ENCODE results near the gene COX6B2. TPM values are rescaled to one million over a fixed set of nuclear protein-coding genes. Genes with fewer than 3 reads are reported as not detected.

Gene COX6B2
- total and polyA plus RNA-seq, 12 donors, result 0.17 to 0.18 TPM; not detected in 10

DNA sequence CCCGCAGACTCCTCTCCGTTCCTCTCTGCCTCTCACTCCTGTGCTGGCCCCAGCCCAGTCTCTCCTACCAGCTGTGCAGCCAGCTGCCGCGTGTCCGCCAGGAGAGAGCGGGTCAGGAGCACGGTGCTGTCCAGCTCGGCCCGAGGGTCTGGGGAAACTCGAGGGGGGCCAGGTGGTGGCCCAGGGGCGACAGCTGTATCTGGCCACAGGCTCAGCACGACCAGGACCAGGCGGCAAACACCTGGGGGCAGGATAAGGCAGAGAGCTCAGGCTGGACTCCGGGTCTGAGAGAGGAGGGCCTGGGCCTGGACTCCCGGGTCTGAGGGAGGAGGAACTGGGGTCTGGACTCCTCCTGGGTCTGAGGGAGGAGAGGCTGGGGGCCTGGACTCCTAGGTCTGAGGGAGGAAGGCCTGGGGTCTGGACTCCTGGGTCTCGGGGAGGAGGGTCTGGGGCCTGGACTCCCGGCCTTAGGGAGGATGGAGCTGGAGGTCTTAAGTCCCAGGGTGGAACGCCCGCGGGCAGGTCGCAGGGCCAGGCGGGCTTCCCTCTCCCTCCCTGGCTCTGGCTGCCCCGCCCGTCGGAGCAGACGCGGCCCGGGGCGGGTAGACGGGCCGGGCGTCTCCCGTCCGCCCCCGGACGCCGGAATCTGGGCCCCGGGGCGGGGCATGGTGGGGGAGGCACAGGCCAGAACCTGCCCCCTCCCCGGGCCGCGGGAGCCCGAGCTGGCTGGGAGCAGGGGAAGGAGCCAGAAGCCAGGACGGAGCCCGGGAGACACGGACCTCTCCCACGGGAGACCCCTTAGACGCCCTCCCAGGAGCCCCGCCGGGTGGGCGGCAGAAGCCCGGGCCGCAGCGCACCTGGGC is 14.4 kb upstream of the COX6B2 start:
- TF ChIP-seq POLR2A (IDR thresholded peaks at IDR 0.05), result no peak
- TF ChIP-seq, protein P1, sequence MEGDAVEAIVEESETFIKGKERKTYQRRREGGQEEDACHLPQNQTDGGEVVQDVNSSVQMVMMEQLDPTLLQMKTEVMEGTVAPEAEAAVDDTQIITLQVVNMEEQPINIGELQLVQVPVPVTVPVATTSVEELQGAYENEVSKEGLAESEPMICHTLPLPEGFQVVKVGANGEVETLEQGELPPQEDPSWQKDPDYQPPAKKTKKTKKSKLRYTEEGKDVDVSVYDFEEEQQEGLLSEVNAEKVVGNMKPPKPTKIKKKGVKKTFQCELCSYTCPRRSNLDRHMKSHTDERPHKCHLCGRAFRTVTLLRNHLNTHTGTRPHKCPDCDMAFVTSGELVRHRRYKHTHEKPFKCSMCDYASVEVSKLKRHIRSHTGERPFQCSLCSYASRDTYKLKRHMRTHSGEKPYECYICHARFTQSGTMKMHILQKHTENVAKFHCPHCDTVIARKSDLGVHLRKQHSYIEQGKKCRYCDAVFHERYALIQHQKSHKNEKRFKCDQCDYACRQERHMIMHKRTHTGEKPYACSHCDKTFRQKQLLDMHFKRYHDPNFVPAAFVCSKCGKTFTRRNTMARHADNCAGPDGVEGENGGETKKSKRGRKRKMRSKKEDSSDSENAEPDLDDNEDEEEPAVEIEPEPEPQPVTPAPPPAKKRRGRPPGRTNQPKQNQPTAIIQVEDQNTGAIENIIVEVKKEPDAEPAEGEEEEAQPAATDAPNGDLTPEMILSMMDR (IDR thresholded peaks at IDR 0.05), result no peak
- intact Hi-C loops (cut with DNase I), result no loop called here
- Histone ChIP-seq H3K4me1 (replicated peaks in 1 of 2) (peaks cover 0 to 6% of the 10 kb centered on the region in 2 donors), H3K4me3 (no peak overlapping the region), H3K9me3 (replicated peaks in 1 of 3) (no peaks in the 10 kb centered on the region), H3K27ac (no peak overlapping the region), H3K27me3 (peaks cover 49% of the 10 kb centered on the region), H3K36me3 (replicated peaks in 1 of 2) (no peaks in the 10 kb centered on the region)
- 5 to 57% (median 23%) methylated on average over 4 to 53 of the region's 54 CpGs for WGBS, 4 donors
- DNase-seq, result no peak

- 80 to 87% (median 85%) methylated on average over 2 to 16 of the region's 16 CpGs for WGBS, 4 donors
- no peak overlapping the region for H3K4me3 ChIP-seq
- no peaks in the 10 kb centered on the region for H3K36me3 ChIP-seq (replicated peaks in 1 of 2)
- no peak for DNase-seq
- H3K27ac ChIP-seq, result no peak overlapping the region
- peaks cover 0 to 6% of the 10 kb centered on the region in 2 donors for H3K4me1 ChIP-seq (replicated peaks in 1 of 2)
- TF ChIP-seq, protein P1 (IDR thresholded peaks at IDR 0.05), result no peak
- TF ChIP-seq POLR2A (IDR thresholded peaks at IDR 0.05), result no peak
- intact Hi-C loops (cut with DNase I), result no loop called here
- H3K27me3 ChIP-seq, result peaks cover 48% of the 10 kb centered on the region
- H3K9me3 ChIP-seq (replicated peaks in 1 of 3), result no peaks in the 10 kb centered on the region
Measured at GRCh38 chr19:55368106-55368505, 13.6 kb upstream of the COX6B2 start.

DNA sequence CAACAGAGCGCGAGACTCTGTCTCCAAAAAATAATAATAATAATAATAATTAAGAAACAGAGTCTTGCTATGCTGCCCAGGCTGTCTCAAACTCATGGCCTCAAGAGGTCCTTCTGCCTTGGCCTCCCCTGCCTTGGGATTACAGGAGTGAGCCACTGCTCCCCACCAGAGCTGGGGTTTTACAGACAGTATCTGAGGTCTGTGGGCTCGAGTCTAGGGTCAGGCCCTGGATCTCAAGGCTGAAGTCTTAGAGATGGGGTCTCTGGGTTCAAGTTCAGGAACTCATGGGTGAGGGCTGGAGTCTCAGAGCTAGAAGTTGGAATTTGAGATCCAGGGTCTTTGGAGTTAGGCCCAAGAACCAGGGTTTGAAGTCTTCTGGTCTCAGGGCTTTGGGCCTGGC is 12.3 kb upstream of the COX6B2 start:
- H3K4me1 ChIP-seq (replicated peaks in 1 of 2), result peaks cover 0 to 6% of the 10 kb centered on the region in 2 donors
- no peak for DNase-seq
- no peaks in the 10 kb centered on the region for H3K9me3 ChIP-seq (replicated peaks in 1 of 3)
- H3K36me3 ChIP-seq (replicated peaks in 1 of 2), result no peaks in the 10 kb centered on the region
- H3K4me3 ChIP-seq, result no peak overlapping the region
- intact Hi-C loops (cut with DNase I), result no loop called here
- no peak overlapping the region for H3K27ac ChIP-seq
- WGBS, 4 donors, result 59 to 94% (median 86%) methylated on average over 3 of the region's 3 CpGs
- H3K27me3 ChIP-seq, result peaks cover 36% of the 10 kb centered on the region
- TF ChIP-seq POLR2A (IDR thresholded peaks at IDR 0.05), result no peak
- TF ChIP-seq, protein P1 (IDR thresholded peaks at IDR 0.05), result no peak

DNA sequence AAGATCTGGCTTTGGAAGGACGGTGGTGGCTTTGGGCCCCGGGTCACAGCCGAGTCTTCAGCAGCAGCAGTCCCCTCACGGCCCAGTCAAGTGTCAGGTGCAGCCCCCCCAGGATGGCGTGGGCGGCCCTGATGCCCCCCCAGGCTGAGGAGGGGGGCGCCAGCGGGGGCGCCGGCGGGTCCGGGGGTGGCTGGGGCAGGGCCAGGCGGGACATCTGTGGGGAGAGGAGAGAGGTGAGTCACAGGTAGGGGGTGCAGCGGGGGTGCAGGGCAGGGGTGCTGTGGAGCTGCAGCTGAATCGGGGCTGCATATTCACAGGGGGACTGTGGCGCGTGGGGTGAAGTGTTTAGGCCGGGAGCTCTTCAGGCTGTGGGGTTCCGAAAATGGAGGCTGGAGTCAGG is 11.4 kb upstream of the COX6B2 start:
- DNase-seq, result no peak

More for the DNA sequence above, 11.4 kb upstream of the COX6B2 start:
- H3K36me3 ChIP-seq (replicated peaks in 1 of 2), result no peaks in the 10 kb centered on the region
- H3K4me3 ChIP-seq, result no peak overlapping the region
- peaks cover 28% of the 10 kb centered on the region for H3K27me3 ChIP-seq
- no peak overlapping the region for H3K27ac ChIP-seq
- no peak for TF ChIP-seq POLR2A (IDR thresholded peaks at IDR 0.05)
- TF ChIP-seq, protein P1 (IDR thresholded peaks at IDR 0.05), result no peak
- no peaks in the 10 kb centered on the region for H3K9me3 ChIP-seq (replicated peaks in 1 of 3)
- intact Hi-C loops (cut with DNase I), result no loop called here
- H3K4me1 ChIP-seq (replicated peaks in 1 of 2), result peaks cover 0 to 6% of the 10 kb centered on the region in 2 donors
- 58 to 83% (median 78%) methylated on average over 14 to 19 of the region's 19 CpGs for WGBS, 4 donors
